Lower leg skin (tissue), 3 donors: Measurements from ENCODE around the gene OR1K1.

Source experiments
- CTCF ChIP-seq, 3 donors: fragments of 450-650 bp; IDR thresholded peaks; one replicate each; pipeline ENCODE4 v1.5.1; 2016; ENCODE audit warnings: antibody characterized with exemption in 3 of 3, mild to moderate bottlenecking in 3 of 3, moderate library complexity in 2 of 3
- POLR2A ChIP-seq, 2 donors: fragments of 450-650 bp; IDR thresholded peaks; one replicate each; pipeline ENCODE4 v1.6.1; 2016 to 2017; ENCODE audit warnings: antibody characterized with exemption in 2 of 2, mild to moderate bottlenecking in 1 of 2, moderate library complexity in 1 of 2

GRCh38 chr9:122779181-122779580, 20.7 kb upstream of the OR1K1 start:
- TF ChIP-seq CTCF (IDR thresholded peaks at IDR 0.05) (no peak), POLR2A (IDR thresholded peaks at IDR 0.05) (no peak)
